Fibroblast of the conjunctiva (primary cell): ENCODE measurements around the gene PDE9A.
"Not testable (repeated sequence)": the region's sequence is repeated elsewhere in the genome, so short reads cannot be mapped to it uniquely, and the experiment has no call there.

Experiments used
- DNase-seq: peaks from one replicate; pipeline ENCODE4 v3.0.0-alpha.2; 2010; ENCODE audit warnings: low read depth

PDE9A gene

DNA sequence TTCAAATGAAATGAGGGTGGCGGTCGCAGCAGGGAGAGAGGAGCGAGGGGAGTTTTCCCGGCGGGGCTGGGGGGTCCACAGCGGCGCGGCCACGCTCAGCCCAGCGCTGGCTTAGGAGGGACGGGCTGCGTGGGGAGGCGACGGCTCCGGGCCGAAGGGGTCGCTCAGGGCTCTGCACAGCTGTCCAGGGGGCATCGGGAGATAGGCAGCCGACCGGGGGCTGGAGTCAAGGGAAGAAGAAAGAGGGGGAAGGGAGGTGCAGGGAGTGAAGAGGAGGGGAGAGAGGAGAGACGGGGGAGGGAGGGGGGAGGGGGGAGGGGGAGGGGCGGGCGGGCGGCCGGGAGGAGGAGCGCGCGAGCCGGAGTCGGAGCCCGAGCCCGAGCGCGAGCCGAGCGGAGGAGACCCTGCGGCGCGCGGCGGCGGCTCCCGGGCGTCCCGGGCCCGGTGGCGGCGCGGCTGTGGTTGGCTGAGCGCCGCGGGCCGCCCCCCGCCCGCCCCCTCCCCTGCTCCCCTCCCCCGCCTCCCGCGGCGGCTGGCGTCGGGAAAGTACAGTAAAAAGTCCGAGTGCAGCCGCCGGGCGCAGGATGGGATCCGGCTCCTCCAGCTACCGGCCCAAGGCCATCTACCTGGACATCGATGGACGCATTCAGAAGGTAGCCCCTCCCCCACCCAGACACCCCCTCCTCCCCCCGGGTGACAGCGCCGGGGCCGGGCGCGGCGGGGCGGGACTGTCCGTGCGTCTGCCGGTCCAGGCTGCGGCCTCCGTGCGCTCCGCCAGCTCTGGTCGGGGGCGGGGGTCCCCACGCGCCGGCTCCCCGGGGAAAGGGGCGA lies at the start of gene PDE9A:
Gene PDE9A (plus strand): TSS at position 391 of the 831 bp plus-strand sequence. CDS start 194 bp downstream, at position 585.
- no peak for DNase-seq

- no peak for DNase-seq
These were observed 46.3 kb upstream of the PDE9A start for GRCh38 chr21:42607102-42607501.

GRCh38 chr21:42607525-42608102 lies 45.8 kb upstream of the PDE9A start:
- no peak for DNase-seq

- no peak for DNase-seq
These were observed 45.0 kb upstream of the PDE9A start for GRCh38 chr21:42608446-42608845.

DNA sequence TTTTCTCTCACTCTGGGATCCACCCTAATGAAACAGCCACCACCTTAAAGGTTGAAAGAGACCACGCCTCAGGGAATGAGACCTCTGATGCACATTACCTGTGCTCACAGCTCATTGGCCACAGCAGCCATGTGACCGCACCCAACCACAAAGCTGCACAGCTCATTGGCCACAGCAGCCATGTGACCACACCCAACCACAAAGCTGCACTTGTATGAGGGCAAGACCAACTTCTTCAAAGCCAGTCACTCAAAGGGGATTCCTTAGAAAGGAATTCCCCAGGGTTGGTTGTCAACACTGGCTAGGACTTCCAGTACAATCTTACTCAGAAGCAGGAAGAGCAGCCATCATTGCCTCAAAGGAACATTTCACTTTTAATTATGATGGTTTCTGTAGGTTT lies 43.6 kb upstream of the PDE9A start:
- DNase-seq = no peak

DNA sequence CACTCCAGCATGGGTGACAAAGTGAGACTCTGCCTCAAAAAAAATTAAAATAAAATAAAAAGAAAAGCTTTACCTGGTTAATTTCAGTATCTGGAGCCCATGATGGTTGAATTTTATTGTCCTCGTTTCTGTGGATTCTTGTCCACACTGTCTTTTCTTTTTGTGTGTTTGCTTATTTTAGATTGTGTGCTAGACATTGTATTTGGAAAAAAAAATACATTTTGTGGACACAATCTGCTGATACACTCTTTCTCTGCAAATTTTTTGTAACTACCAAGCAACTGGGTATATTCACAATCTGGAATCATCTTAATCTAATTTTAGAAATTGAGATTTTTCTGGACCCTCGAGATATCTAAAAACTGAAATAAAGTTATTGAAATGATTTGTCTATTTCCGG lies 41.6 kb upstream of the PDE9A start:
- no peak for DNase-seq

GRCh38 chr21:42612390-42612789 lies 41.0 kb upstream of the PDE9A start:
- DNase-seq = no peak

GRCh38 chr21:42613756-42614155 lies 39.7 kb upstream of the PDE9A start:
- DNase-seq = no peak

- no peak for DNase-seq
These were observed 39.0 kb upstream of the PDE9A start for GRCh38 chr21:42614396-42614795.

DNA sequence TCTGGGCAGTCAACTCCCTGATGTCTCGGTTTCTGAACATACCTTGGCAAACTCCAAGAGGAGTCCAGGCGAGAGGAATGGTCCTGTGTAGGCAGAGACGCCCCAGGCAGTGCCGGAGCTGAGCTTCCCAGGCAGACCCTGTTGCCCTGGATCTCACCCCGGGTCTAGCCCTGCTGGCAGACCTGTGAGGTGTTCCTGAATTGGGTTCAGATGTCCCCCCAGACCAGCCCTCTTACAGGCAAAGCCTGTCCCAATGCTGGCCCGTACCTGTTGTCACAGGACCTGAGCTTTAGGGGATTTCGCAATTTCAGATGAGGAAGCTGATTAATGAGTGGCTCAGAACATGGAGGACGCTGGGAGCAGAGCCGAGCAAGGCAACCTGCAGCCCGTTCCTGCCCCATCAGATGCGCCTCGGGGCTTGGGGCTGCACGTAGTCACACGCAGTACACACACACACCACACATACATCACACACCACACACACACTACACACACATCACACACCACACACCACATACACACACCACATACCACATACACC lies 38.5 kb upstream of the PDE9A start:
- no peak for DNase-seq

GRCh38 chr21:42615377-42615776 lies 38.0 kb upstream of the PDE9A start:
- DNase-seq = not testable (repeated sequence)

DNA sequence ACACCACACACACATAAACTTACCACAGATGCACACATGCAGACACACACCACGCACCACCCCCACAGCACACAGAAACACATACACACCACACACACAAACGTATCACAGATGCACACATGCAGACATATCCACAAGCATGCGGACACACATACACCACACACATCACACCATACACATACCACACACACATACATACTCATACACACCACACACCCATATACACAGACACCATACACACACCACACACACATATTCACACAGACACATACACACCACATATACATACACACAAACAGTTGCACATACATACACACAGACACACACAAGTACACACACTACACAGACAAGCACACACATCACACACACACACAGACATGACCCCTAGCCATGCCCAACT lies 37.5 kb upstream of the PDE9A start:
- DNase-seq = no peak

DNA sequence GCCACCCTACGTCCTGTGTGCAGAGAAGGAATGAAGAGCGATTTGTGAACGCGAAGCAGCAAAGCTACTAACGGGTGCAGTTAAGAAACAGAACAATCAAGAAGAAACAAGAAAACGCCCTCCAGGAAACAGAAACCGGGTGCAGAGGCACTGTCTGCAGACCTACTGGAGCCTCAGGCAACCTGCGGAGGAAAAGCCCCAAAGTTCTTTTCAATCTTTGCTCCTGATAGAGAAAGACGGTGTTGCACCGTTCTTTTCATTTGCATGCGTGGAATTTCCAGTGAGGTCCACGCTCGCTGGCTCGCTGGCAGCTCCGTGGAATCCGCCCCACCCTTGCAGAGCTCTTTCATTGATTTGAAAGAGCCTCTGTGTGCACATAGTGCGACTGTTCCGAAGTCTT lies 37.0 kb upstream of the PDE9A start:
- no peak for DNase-seq

GRCh38 chr21:42616941-42617340 lies 36.5 kb upstream of the PDE9A start:
- DNase-seq = no peak

DNA sequence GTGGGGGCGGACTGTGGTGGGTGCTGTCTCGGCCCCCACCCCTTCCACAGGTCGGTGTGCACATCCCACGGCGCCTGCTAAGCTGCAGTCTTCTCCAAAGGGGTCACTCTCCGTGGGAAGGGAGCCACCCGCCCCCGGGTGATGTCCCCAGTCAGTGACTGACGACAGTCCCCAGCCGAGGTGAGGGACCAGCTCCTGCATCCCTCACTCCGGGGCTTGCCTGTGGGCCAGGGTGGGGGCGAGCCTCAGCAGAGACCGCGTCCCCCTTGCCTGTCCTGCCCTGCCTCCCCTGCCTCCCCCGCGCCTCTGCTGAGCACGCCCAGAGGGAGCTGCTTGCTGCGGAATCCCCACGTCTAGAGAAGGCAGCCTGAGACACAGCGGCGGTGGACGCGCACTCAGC lies 35.9 kb upstream of the PDE9A start:
- no peak for DNase-seq

DNA sequence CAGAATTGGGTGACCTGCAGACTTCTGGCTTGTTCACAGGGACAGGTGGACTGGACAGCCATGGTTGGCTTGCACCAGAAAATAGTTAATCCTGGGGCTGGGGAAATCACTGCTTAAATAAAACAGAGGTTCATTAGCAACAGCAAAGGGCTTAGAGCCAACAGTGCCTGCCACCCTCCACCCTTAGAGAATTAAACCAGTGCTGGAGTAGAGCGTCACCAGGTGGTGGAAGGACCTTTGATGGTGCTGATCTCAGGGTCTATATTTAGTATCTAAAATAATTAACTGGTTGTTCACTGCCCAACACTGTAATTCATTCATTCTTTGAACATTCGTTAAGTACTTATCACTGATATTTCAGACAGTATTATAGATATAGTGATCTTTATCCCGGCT lies 34.7 kb upstream of the PDE9A start:
- DNase-seq = no peak

- no peak for DNase-seq
These were observed 34.3 kb upstream of the PDE9A start for GRCh38 chr21:42619166-42619565.

DNA sequence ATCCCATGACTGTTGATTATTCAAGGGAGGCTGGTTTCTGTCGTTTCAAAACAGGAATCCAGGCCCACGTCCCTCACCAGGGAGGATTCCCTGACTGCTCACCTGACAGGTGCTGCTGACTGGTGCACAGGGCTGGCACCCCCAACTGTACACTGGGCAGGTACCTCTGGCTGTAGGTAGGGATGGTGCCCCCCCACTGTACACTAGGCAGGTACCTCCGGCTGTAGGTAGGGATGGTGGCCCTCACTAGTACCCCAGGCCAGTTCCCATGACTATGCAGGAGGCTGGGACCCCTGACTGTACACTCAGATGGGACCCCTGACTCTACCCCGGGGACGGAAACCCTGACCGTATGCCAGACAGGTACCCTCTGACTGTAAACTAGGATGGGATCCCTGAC lies 33.6 kb upstream of the PDE9A start:
- no peak for DNase-seq

GRCh38 chr21:42621166-42621818 lies 32.1 kb upstream of the PDE9A start:
- no peak for DNase-seq

DNA sequence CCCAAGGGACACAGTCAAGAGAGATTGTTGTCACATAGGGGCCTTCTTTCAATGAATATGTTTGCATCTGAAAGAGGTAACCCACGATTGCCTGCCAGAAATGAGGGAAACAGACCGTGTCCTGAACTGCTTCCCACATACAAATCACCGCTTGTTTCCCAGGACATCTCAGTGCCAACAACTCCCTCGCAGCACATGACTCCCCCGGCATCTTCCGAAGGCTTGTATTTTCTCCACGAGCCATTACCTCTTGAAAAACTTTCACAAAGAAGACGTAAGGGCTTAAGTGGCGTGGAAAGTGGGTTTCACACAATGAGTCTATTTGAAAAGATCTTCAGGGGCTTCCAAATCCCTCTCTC lies 31.6 kb upstream of the PDE9A start:
- no peak for DNase-seq

- DNase-seq = no peak
These were observed 31.1 kb upstream of the PDE9A start for GRCh38 chr21:42622284-42622683.

- no peak for DNase-seq
These were observed 29.7 kb upstream of the PDE9A start for GRCh38 chr21:42623694-42624093.
